Mesothelial cell of epicardium (in vitro differentiated cells): ENCODE results near the gene ASIC2. TPM values are rescaled to one million over a fixed set of nuclear protein-coding genes. Genes with fewer than 3 reads are reported as not detected.

Experiments used
- DNase-seq, 2 experiments: peaks; one replicate each; pipeline ENCODE4 v3.0.0; 2021; ENCODE audit warnings: low spot score in 2 of 2; ENCODE audit not compliant: unreplicated experiment in 2 of 2
- H3K27ac Mint-ChIP-seq: 2 replicates; pipeline ENCODE4 v1.8.0; 2021; ENCODE audit warnings: mixed read lengths
- H3K27me3 Mint-ChIP-seq: 2 replicates; pipeline ENCODE4 v1.8.0; 2021; ENCODE audit warnings: low read depth, mixed read lengths
- H3K36me3 Mint-ChIP-seq: 2 replicates; pipeline ENCODE4 v1.8.0; 2021; ENCODE audit warnings: mixed read lengths
- H3K4me1 Mint-ChIP-seq: 2 replicates; pipeline ENCODE4 v1.8.0; 2021; ENCODE audit warnings: mixed read lengths
- H3K4me3 Mint-ChIP-seq: 2 replicates; pipeline ENCODE4 v1.8.0; 2021; ENCODE audit warnings: mild to moderate bottlenecking, moderate library complexity, mixed read lengths
- H3K9me3 Mint-ChIP-seq: 2 replicates; pipeline ENCODE4 v1.8.0; 2021; ENCODE audit warnings: mixed read lengths
- CTCF ChIP-seq: fragments of 200-600 bp; sonication (generic); IDR thresholded peaks from one replicate; pipeline ENCODE4 v1.5.0; 2021; ENCODE audit warnings: antibody characterized with exemption; ENCODE audit not compliant: unreplicated experiment
- total RNA-seq: library from RNA; stranded (reverse); gene quantifications from 3 replicates; pipeline ENCODE4 v1.2.1, GENCODE V29; 2021

The ASIC2 gene
- total RNA-seq, 1 donor from 2014 or later = 3.4 TPM

GRCh38 chr17:33214996-33215395 lies 78.1 kb downstream of the ASIC2 start:
- no peak overlapping the region for H3K4me3 Mint-ChIP-seq
- no peak for DNase-seq
- H3K9me3 Mint-ChIP-seq = peaks cover 5% of the 10 kb centered on the region
- TF ChIP-seq CTCF = no peak
- peaks cover 9% of the 10 kb centered on the region for H3K27me3 Mint-ChIP-seq
- H3K4me1 Mint-ChIP-seq = no peaks in the 10 kb centered on the region
- no peak overlapping the region for H3K27ac Mint-ChIP-seq
- H3K36me3 Mint-ChIP-seq = no peaks in the 10 kb centered on the region

GRCh38 chr17:33210285-33210684 lies 82.8 kb downstream of the ASIC2 start:
- no peaks in the 10 kb centered on the region for H3K36me3 Mint-ChIP-seq
- H3K27ac Mint-ChIP-seq = no peak overlapping the region
- H3K27me3 Mint-ChIP-seq = peaks cover 2% of the 10 kb centered on the region
- no peak overlapping the region for H3K4me3 Mint-ChIP-seq
- no peak for TF ChIP-seq CTCF
- no peak for DNase-seq
- no peaks in the 10 kb centered on the region for H3K4me1 Mint-ChIP-seq
- H3K9me3 Mint-ChIP-seq = peaks cover 5% of the 10 kb centered on the region

- Mint-ChIP-seq H3K4me1 (no peaks in the 10 kb centered on the region), H3K27me3 (no peaks in the 10 kb centered on the region), H3K4me3 (no peak overlapping the region), H3K27ac (no peak overlapping the region), H3K36me3 (no peaks in the 10 kb centered on the region), H3K9me3 (peaks cover 5% of the 10 kb centered on the region)
- no peak for TF ChIP-seq CTCF
- no peak for DNase-seq
These were observed 83.4 kb downstream of the ASIC2 start for GRCh38 chr17:33209671-33210070.

GRCh38 chr17:33207231-33207630 lies 85.9 kb downstream of the ASIC2 start:
- Mint-ChIP-seq H3K4me1 (no peaks in the 10 kb centered on the region), H3K9me3 (peaks cover 3% of the 10 kb centered on the region), H3K4me3 (no peak overlapping the region), H3K27ac (no peak overlapping the region), H3K27me3 (no peaks in the 10 kb centered on the region), H3K36me3 (no peaks in the 10 kb centered on the region)
- no peak for DNase-seq
- no peak for TF ChIP-seq CTCF

- Mint-ChIP-seq H3K4me3 (no peak overlapping the region), H3K27ac (no peak overlapping the region), H3K27me3 (no peaks in the 10 kb centered on the region), H3K36me3 (no peaks in the 10 kb centered on the region), H3K4me1 (peaks cover under 1% of the 10 kb centered on the region), H3K9me3 (no peaks in the 10 kb centered on the region)
- DNase-seq = no peak
- no peak for TF ChIP-seq CTCF
These were observed 87.5 kb downstream of the ASIC2 start for GRCh38 chr17:33205552-33205951.

- no peak overlapping the region for H3K27ac Mint-ChIP-seq
- no peaks in the 10 kb centered on the region for H3K36me3 Mint-ChIP-seq
- peaks cover 3% of the 10 kb centered on the region for H3K27me3 Mint-ChIP-seq
- DNase-seq = no peak
- no peaks in the 10 kb centered on the region for H3K9me3 Mint-ChIP-seq
- no peak for TF ChIP-seq CTCF
- no peak overlapping the region for H3K4me3 Mint-ChIP-seq
- peaks cover 5% of the 10 kb centered on the region for H3K4me1 Mint-ChIP-seq
These were observed 88.4 kb downstream of the ASIC2 start for GRCh38 chr17:33204701-33205100.
